ENCODE measurements around the gene TTF2.
"Not testable (repeated sequence)": the region's sequence is repeated elsewhere in the genome, so short reads cannot be mapped to it uniquely, and the experiment has no call there.

The TTF2 gene

GRCh38 chr1:117093870-117094621 is 33.9 kb downstream of the TTF2 start:
- no peak for DNase-seq (ENCODE audit: low read depth)

- no peak for DNase-seq (ENCODE audit: low read depth)
Measured at GRCh38 chr1:117094841-117095604, 34.9 kb downstream of the TTF2 start.

GRCh38 chr1:117096951-117097408 is 36.9 kb downstream of the TTF2 start:
- no peak for DNase-seq (ENCODE audit: low read depth)

- DNase-seq (ENCODE audit: low read depth) = no peak
Measured at GRCh38 chr1:117097443-117097842, 37.3 kb downstream of the TTF2 start.

- no peak for DNase-seq (ENCODE audit: low read depth)
Measured at GRCh38 chr1:117098287-117098890, 38.3 kb downstream of the TTF2 start.

- DNase-seq (ENCODE audit: low read depth) = no peak
Measured at GRCh38 chr1:117101334-117101733, 41.2 kb downstream of the TTF2 start.

GRCh38 chr1:117101858-117102257 is 41.7 kb downstream of the TTF2 start:
- not testable (repeated sequence) for DNase-seq (ENCODE audit: low read depth)

GRCh38 chr1:117104986-117105385 is 44.9 kb downstream of the TTF2 start:
- no peak for DNase-seq (ENCODE audit: low read depth)

GRCh38 chr1:117105722-117106121 is 45.6 kb downstream of the TTF2 start:
- no peak for DNase-seq (ENCODE audit: low read depth)

GRCh38 chr1:117106478-117106877 is 46.4 kb downstream of the TTF2 start:
- DNase-seq (ENCODE audit: low read depth) = no peak

GRCh38 chr1:117107364-117107763 is 47.2 kb downstream of the TTF2 start:
- no peak for DNase-seq (ENCODE audit: low read depth)

GRCh38 chr1:117110774-117111173 is 50.6 kb downstream of the TTF2 start:
- DNase-seq (ENCODE audit: low read depth) = no peak

- DNase-seq (ENCODE audit: low read depth) = no peak
Measured at GRCh38 chr1:117112047-117112717, 52.1 kb downstream of the TTF2 start.

GRCh38 chr1:117113199-117113598 is 53.1 kb downstream of the TTF2 start:
- no peak for DNase-seq (ENCODE audit: low read depth)

GRCh38 chr1:117114877-117115276 is 54.8 kb downstream of the TTF2 start:
- no peak for DNase-seq (ENCODE audit: low read depth)

GRCh38 chr1:117116090-117116783 is 56.1 kb downstream of the TTF2 start:
- no peak for DNase-seq (ENCODE audit: low read depth)

- DNase-seq (ENCODE audit: low read depth) = no peak
Measured at GRCh38 chr1:117116784-117117130, 56.6 kb downstream of the TTF2 start.

- DNase-seq (ENCODE audit: low read depth) = no peak
Measured at GRCh38 chr1:117117697-117118096, 57.6 kb downstream of the TTF2 start.

GRCh38 chr1:117118137-117118536 is 58.0 kb downstream of the TTF2 start:
- no peak for DNase-seq (ENCODE audit: low read depth)

- DNase-seq (ENCODE audit: low read depth) = not testable (repeated sequence)
Measured at GRCh38 chr1:117119144-117119543, 59.0 kb downstream of the TTF2 start.

GRCh38 chr1:117120774-117121588 is 60.9 kb downstream of the TTF2 start:
- DNase-seq (ENCODE audit: low read depth) = peak; percentile 45

All from CMK (cell line).